Measurements from ENCODE around the gene SYNE3.

Gene SYNE3

GRCh38 chr14:95504135-95505029, 12.1 kb downstream of the SYNE3 start:
- in situ Hi-C loops (cut with MboI; ENCODE audit: low sequenced_read_pairs): no loop called here

- in situ Hi-C loops (cut with MboI; ENCODE audit: low sequenced_read_pairs): no loop called here
These were observed 12.9 kb downstream of the SYNE3 start for GRCh38 chr14:95503365-95504134.

- in situ Hi-C loops (cut with MboI; ENCODE audit: low sequenced_read_pairs): no loop called here
These were observed 14.0 kb downstream of the SYNE3 start for GRCh38 chr14:95502381-95502950.

GRCh38 chr14:95500772-95501401, 15.6 kb downstream of the SYNE3 start:
- in situ Hi-C loops (cut with MboI; ENCODE audit: low sequenced_read_pairs): no loop called here

- in situ Hi-C loops (cut with MboI; ENCODE audit: low sequenced_read_pairs): no loop called here
These were observed 16.2 kb downstream of the SYNE3 start for GRCh38 chr14:95500201-95500681.

DNA sequence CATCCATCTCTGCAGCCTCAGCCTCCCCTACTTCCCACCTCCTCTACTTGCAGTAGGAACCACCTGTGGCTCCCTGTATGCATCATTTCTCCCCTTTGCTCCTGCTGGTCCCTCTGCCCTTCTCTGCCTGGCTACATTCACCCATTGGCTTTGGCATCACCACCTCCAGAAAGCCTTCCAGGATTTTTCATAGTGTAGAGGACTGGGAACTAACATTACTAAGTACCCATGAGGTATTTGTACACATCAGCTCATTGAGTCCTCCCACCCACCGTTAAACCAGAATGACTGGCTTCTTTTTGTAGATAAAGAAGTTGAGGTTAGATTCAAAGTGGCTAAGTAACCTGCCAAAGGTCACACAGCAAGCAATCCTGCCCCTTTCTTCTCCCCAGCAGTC, 17.1 kb downstream of the SYNE3 start:
- in situ Hi-C loops (cut with MboI; ENCODE audit: low sequenced_read_pairs): no loop called here

- in situ Hi-C loops (cut with MboI; ENCODE audit: low sequenced_read_pairs): no loop called here
These were observed 17.7 kb downstream of the SYNE3 start for GRCh38 chr14:95498622-95499353.

- in situ Hi-C loops (cut with MboI; ENCODE audit: low sequenced_read_pairs): no loop called here
These were observed 18.9 kb downstream of the SYNE3 start for GRCh38 chr14:95497561-95498011.

DNA sequence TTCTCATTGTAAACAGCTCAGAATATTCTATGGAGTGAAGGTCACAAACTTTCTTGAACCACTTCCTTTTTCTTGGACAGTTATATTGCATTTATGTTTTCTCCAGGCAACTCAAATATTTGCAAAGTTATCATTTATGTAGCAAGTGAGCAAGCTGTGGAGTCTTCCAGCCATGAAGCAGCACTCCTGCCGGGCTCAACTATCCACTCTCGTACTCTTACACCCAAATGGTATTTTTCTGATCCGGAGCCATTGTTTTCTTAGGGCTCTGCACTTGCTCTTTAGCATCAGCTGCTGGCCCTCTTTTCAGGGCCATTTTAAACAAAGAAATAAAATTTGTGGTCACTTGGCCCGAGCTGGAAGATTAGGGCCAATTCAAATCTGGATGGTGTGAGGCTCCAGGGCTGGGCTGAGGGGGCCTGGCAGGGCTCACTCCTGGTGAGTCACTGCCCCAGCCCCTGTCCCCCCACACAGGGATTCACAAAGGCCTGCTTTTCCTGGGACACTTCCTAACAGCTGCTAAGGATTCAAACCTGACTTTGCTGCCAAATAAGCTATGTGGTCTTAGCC, 19.7 kb downstream of the SYNE3 start:
- in situ Hi-C loops (cut with MboI; ENCODE audit: low sequenced_read_pairs): no loop called here

GRCh38 chr14:95496111-95496681, 20.3 kb downstream of the SYNE3 start:
- in situ Hi-C loops (cut with MboI; ENCODE audit: low sequenced_read_pairs): no loop called here

GRCh38 chr14:95495538-95496025, 20.9 kb downstream of the SYNE3 start:
- in situ Hi-C loops (cut with MboI; ENCODE audit: low sequenced_read_pairs): no loop called here

GRCh38 chr14:95495076-95495475, 21.4 kb downstream of the SYNE3 start:
- in situ Hi-C loops (cut with MboI; ENCODE audit: low sequenced_read_pairs): no loop called here

GRCh38 chr14:95494456-95494855, 22.0 kb downstream of the SYNE3 start:
- in situ Hi-C loops (cut with MboI; ENCODE audit: low sequenced_read_pairs): no loop called here

DNA sequence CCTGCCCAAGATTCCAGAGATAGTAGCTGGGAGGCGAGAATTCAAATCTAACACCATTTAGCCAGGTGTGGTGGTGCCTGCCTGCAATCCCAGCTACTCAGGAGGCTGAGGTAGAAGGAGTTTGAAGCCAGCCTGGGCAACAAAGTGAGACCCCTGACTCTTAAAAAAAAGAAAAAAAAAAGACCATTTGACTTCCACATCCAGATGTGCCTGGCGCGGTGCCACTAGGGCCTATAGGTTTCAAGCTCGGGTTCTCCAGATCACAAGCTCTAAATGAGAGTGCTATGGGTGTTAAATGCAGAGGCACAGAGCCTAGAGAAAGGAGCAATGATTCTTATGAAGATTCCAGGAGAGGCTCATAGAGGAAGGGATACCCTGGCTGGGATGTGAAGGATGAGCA, 22.5 kb downstream of the SYNE3 start:
- in situ Hi-C loops (cut with MboI; ENCODE audit: low sequenced_read_pairs): no loop called here

- in situ Hi-C loops (cut with MboI; ENCODE audit: low sequenced_read_pairs): no loop called here
These were observed 22.9 kb downstream of the SYNE3 start for GRCh38 chr14:95493503-95493902.

- in situ Hi-C loops (cut with MboI; ENCODE audit: low sequenced_read_pairs): no loop called here
These were observed 24.4 kb downstream of the SYNE3 start for GRCh38 chr14:95491936-95492608.

DNA sequence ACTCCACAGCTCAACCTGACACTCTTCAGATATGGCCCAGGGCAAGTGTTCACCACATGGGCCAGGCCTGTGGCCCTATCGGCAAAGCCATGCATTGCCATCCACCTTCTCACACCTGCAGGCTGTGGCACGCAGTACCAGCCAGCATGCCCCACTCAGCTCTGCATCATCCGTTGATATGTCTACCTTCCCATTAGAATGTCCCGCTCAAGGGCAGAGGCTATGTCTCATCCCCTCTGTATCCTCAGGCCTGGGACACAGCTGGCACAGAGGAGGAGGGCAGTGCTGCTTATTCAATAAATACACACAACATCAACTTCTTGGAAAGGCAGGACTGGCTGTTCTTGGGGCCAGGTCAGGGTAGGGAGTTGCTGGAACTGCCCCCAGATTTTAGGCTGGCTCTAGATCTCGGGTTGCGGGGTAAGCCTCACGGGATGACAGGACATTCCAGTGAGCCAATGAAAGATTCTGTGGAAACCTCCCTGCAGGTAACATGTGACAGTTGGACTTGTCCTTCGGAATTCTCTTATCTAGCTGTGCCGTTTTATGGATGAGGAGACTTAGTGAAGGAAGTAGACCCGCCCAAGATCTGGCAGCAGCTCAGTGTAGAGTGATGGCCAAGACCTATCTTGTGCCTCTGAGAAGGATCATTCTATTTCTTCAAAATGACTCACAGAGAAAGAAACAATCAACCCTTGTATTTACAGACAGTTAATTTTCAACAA, 25.6 kb downstream of the SYNE3 start:
- in situ Hi-C loops (cut with MboI; ENCODE audit: low sequenced_read_pairs): no loop called here

GRCh38 chr14:95490138-95490509, 26.3 kb downstream of the SYNE3 start:
- in situ Hi-C loops (cut with MboI; ENCODE audit: low sequenced_read_pairs): no loop called here
